Spleen (tissue), 11 donors: Measurements from ENCODE around the gene QPRT. TPM values are rescaled to one million over a fixed set of nuclear protein-coding genes. Genes with fewer than 3 reads are reported as not detected.
"Not testable (repeated sequence)": the region's sequence is repeated elsewhere in the genome, so short reads cannot be mapped to it uniquely, and the experiment has no call there.

Source experiments
- DNase-seq: peaks from one replicate; pipeline ENCODE4 v3.0.0-alpha.2; 2020
- H3K27ac ChIP-seq, 8 donors: fragments of 200-600 bp; sonication (generic) in 7 of 8; 1 replicate in 4 of 8; 2 replicates in 4 of 8; pipeline versions ENCODE4 v1.5.0 to v1.8.0; 2016 to 2021; ENCODE audit warnings: inconsistent platforms in 4 of 8, mild to moderate bottlenecking in 4 of 8, moderate library complexity in 1 of 8
- H3K27me3 ChIP-seq, 7 donors: fragments of 200-600 bp; sonication (generic) in 6 of 7; replicated peaks in 1 of 7; 1 replicate in 4 of 7; 2 replicates in 3 of 7; pipeline versions ENCODE4 v1.5.0 to v1.8.0; 2016 to 2021; ENCODE audit warnings: inconsistent platforms in 3 of 7, mild to moderate bottlenecking in 1 of 7
- H3K36me3 ChIP-seq, 6 donors: fragments of 200-600 bp; sonication (generic) in 5 of 6; 1 replicate in 4 of 6; 2 replicates in 2 of 6; pipeline versions ENCODE4 v1.5.0 to v1.8.0; 2016 to 2021; ENCODE audit warnings: inconsistent platforms in 2 of 6
- H3K4me1 ChIP-seq, 6 donors: fragments of 200-600 bp; sonication (generic) in 5 of 6; 1 replicate in 3 of 6; 2 replicates in 3 of 6; pipeline versions ENCODE4 v1.5.0 to v1.8.0; 2016 to 2021; ENCODE audit warnings: inconsistent platforms in 3 of 6
- H3K4me3 ChIP-seq, 8 donors: fragments of 200-600 bp; sonication (generic) in 7 of 8; 1 replicate in 4 of 8; 2 replicates in 4 of 8; pipeline versions ENCODE4 v1.5.0 to v1.8.0; 2016 to 2021; ENCODE audit warnings: inconsistent platforms in 4 of 8, mild to moderate bottlenecking in 4 of 8, moderate library complexity in 2 of 8
- H3K9me3 ChIP-seq, 8 donors: fragments of 200-600 bp; sonication (generic) in 7 of 8; 1 replicate in 4 of 8; 2 replicates in 4 of 8; pipeline versions ENCODE4 v1.5.0 to v1.8.0; 2016 to 2021; ENCODE audit warnings: inconsistent platforms in 4 of 8
- POLR2A ChIP-seq, 3 donors: fragments of 450-650 bp; IDR thresholded peaks; one replicate each; pipeline ENCODE4 v1.5.1; 2017; ENCODE audit warnings: antibody characterized with exemption in 3 of 3, mild to moderate bottlenecking in 1 of 3
- POLR2AphosphoS5 ChIP-seq, 3 donors: sonication (generic); formaldehyde crosslinking; IDR thresholded peaks; one replicate each; pipeline ENCODE4 v1.5.1; 2017; ENCODE audit warnings: antibody characterized with exemption in 3 of 3
- WGBS, 5 donors: extraction: QIAGEN DNeasy Blood & Tissue Kit in 3 of 5; methylation state at CpG; one replicate each; pipeline versions ENCODE4 v1.1.5 to v1.1.7; 2013 to 2018; 5-methylcytosine and 5-hydroxymethylcytosine counted together
- intact Hi-C: fragments of 100-400 bp; cut with DNase I; formaldehyde crosslinking; loops from one replicate; pipeline ENCODE4 v1.15.0; 2023; ENCODE audit warnings: low total_unique reads
- polyA plus RNA-seq, 3 donors: library from polyadenylated mRNA; stranded (reverse); fragments of 200-250 nt; gene quantifications; one replicate each; pipeline ENCODE4 v1.2.1, GENCODE V29; 2013
- total RNA-seq, 7 donors: library from RNA; depleted of rRNA in 3 of 7; stranded (reverse); fragments of >200 nt in 3 of 7; fragmentation: NEBNext Ultra II Directional in 4 of 7; extraction: Animal tissue kit (Norgen Biotek cat#: 25700) in 4 of 7; gene quantifications; one replicate each; pipeline versions ENCODE4 v1.1.0 to v1.2.1, GENCODE V29; 2016 to 2021
- TF ChIP-seq, protein P1 (sequence below), 11 experiments: fragments of 200-600 bp in 7 of 11; fragments of 450-650 bp in 4 of 11; sonication (generic) in 4 of 11; IDR thresholded peaks in 8 of 11; conservative IDR thresholded peaks in 3 of 11; 1 replicate in 7 of 11; 2 replicates in 4 of 11; pipeline versions ENCODE4 v1.4.0 to v1.8.0; 2016 to 2021; ENCODE audit warnings: antibody characterized with exemption in 11 of 11, inconsistent platforms in 4 of 11, mild to moderate bottlenecking in 1 of 11
- donor health status: healthy with polysubstance abuse.
- donor health status: DM: no; HTN: no; CAD: no; lungs with moderate emphysema.
- donor health status: DM: no; HTN: no; CAD: no.
- donor health status: Bipolar disorder and iron deficiency.
- donor health status: healthy.
- donor health status: DM: no; HTN: no; CAD: no.
- donor health status: DM: yes; HTN: yes; CAD: no.

Gene QPRT
- total and polyA plus RNA-seq, 10 donors, result 3.3 to 37.2 (median 13.3) TPM

DNA sequence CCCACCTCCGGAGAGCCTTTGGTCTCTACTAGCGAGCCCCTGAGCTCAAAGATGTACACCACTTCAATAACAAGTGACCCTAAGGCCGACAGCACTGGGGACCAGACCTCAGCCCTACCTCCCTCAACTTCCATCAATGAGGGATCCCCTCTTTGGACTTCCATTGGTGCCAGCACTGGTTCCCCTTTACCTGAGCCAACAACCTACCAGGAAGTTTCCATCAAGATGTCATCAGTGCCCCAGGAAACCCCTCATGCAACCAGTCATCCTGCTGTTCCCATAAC lies 15.2 kb upstream of the QPRT start:
- peaks cover 7 to 78% (median 69%) of the 10 kb centered on the region in 6 donors for H3K4me1 ChIP-seq
- intact Hi-C loops, result no loop called here
- H3K9me3 ChIP-seq, result no peaks in the 10 kb centered on the region
- TF ChIP-seq POLR2A (IDR thresholded peaks at IDR 0.05) (no peak), POLR2AphosphoS5 (IDR thresholded peaks at IDR 0.05) (no peak)
- TF ChIP-seq, protein P1, sequence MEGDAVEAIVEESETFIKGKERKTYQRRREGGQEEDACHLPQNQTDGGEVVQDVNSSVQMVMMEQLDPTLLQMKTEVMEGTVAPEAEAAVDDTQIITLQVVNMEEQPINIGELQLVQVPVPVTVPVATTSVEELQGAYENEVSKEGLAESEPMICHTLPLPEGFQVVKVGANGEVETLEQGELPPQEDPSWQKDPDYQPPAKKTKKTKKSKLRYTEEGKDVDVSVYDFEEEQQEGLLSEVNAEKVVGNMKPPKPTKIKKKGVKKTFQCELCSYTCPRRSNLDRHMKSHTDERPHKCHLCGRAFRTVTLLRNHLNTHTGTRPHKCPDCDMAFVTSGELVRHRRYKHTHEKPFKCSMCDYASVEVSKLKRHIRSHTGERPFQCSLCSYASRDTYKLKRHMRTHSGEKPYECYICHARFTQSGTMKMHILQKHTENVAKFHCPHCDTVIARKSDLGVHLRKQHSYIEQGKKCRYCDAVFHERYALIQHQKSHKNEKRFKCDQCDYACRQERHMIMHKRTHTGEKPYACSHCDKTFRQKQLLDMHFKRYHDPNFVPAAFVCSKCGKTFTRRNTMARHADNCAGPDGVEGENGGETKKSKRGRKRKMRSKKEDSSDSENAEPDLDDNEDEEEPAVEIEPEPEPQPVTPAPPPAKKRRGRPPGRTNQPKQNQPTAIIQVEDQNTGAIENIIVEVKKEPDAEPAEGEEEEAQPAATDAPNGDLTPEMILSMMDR (IDR thresholded peaks at IDR 0.05 in 8 of 11, conservative IDR thresholded peaks at IDR 0.05 in 3 of 11), result no peak
- no peak for DNase-seq
- peak overlapping the region; percentile 28 to 77 (median 50) for H3K4me3 ChIP-seq
- no peaks in the 10 kb centered on the region for H3K36me3 ChIP-seq
- WGBS, 5 donors, result 18 to 55% (median 25%) methylated on average over 1 to 3 of the region's 3 CpGs
- peak overlapping the region; percentile 23 to 89 (median 69) for H3K27ac ChIP-seq
- H3K27me3 ChIP-seq, result no peaks in the 10 kb centered on the region

DNA sequence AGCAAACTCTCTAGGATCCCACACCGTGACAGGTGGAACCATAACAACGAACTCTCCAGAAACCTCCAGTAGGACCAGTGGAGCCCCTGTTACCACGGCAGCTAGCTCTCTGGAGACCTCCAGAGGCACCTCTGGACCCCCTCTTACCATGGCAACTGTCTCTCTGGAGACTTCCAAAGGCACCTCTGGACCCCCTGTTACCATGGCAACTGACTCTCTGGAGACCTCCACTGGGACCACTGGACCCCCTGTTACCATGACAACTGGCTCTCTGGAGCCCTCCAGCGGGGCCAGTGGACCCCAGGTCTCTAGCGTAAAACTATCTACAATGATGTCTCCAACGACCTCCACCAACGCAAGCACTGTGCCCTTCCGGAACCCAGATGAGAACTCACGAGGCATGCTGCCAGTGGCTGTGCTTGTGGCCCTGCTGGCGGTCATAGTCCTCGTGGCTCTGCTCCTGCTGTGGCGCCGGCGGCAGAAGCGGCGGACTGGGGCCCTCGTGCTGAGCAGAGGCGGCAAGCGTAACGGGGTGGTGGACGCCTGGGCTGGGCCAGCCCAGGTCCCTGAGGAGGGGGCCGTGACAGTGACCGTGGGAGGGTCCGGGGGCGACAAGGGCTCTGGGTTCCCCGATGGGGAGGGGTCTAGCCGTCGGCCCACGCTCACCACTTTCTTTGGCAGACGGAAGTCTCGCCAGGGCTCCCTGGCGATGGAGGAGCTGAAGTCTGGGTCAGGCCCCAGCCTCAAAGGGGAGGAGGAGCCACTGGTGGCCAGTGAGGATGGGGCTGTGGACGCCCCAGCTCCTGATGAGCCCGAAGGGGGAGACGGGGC lies 14.7 kb upstream of the QPRT start:
- Histone ChIP-seq H3K36me3 (no peaks in the 10 kb centered on the region), H3K27ac (peak overlapping the region; percentile 2 to 89 (median 62)), H3K4me3 (peak overlapping the region; percentile 29 to 77 (median 50)), H3K9me3 (no peaks in the 10 kb centered on the region), H3K27me3 (no peaks in the 10 kb centered on the region), H3K4me1 (peaks cover 7 to 83% (median 69%) of the 10 kb centered on the region in 6 donors)
- TF ChIP-seq, protein P1 (IDR thresholded peaks at IDR 0.05 in 8 of 11, conservative IDR thresholded peaks at IDR 0.05 in 3 of 11), result no peak
- TF ChIP-seq POLR2AphosphoS5 (IDR thresholded peaks at IDR 0.05), result peak; percentile 42 to 70 (median 59)
- peak; percentile 89 for DNase-seq
- WGBS, 5 donors, result 23 to 41% (median 35%) methylated on average over 8 to 35 of the region's 35 CpGs
- intact Hi-C loops, result no loop called here

DNA sequence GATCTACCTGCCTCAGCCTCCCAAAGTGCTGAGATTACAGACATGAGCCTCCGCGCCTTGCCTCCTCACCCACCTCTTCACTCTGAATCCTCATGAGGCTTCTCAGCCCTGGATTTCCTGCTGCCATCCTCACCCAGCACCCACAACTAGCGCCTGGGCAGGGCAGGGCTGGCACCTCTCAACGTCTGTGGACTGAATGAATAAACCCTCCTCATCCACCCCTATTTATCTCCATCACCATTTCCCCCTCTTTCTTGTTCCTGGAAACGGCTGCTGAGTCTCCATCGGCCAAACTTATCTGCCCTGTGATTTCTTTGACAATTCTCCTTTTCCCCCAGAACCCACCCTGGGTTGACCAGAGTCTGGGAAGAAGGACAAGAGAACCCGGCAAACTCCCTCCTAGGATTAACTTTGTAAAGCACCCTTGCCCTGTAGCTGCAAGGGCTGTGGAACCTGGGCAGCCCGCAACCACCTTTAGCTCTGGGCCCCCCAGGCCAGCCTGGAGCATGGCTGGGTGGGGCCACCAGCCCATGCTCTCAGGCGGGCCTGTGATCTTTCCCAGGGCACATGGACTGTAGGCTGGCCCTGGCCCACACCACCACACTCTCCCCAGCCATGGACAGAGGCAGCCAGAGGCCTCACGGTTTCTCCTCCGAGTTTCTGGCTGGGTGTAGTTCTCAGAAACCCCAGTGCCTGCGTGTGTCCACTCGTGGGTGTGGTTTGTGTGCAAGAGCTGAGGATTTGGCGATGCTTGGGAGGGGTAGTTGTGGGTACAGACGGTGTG lies 13.5 kb upstream of the QPRT start:
- Histone ChIP-seq H3K4me1 (peaks cover 7 to 91% (median 69%) of the 10 kb centered on the region in 6 donors), H3K27me3 (no peaks in the 10 kb centered on the region), H3K9me3 (no peaks in the 10 kb centered on the region), H3K27ac (peak overlapping the region in 7 of 8 donors; percentile 21 to 89 (median 69)), H3K36me3 (no peaks in the 10 kb centered on the region), H3K4me3 (peak overlapping the region in 7 of 8 donors; percentile 12 to 77 (median 52))
- 33 to 42% (median 36%) methylated on average over 13 to 15 of the region's 15 CpGs for WGBS, 5 donors
- DNase-seq, result peak; percentile 76
- TF ChIP-seq POLR2AphosphoS5 (IDR thresholded peaks at IDR 0.05), result peak in 1 of 3 donors; percentile 18
- TF ChIP-seq, protein P1 (IDR thresholded peaks at IDR 0.05 in 8 of 11, conservative IDR thresholded peaks at IDR 0.05 in 3 of 11), result no peak
- TF ChIP-seq POLR2A (IDR thresholded peaks at IDR 0.05), result no peak
- intact Hi-C loops, result no loop called here

DNA sequence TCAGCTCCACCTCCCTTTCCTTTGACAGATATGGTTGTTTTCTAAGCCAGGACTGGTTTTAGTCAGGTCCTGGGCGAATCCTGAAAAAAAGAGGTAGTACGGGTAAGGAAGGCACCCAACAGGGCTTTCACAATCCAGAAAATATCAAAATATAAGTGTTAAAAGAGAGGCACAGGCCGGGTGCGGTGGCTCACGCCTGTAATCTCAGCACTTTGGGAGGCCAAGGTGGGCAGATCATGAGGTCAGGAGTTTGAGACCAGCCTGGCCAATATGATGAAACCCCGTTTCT lies 11.7 kb upstream of the QPRT start:
- WGBS, 5 donors, result 48 to 73% (median 59%) methylated on average over 6 of the region's 6 CpGs
- Histone ChIP-seq H3K4me1 (peaks cover 7 to 82% (median 60%) of the 10 kb centered on the region in 6 donors), H3K4me3 (peak overlapping the region in 2 of 8 donors; percentile 56 to 77), H3K27ac (peak overlapping the region in 7 of 8 donors; percentile 49 to 89 (median 69))
- H3K36me3 ChIP-seq, intact Hi-C loops, DNase-seq, H3K9me3 ChIP-seq, H3K27me3 ChIP-seq: not testable (repeated sequence)
